ENCODE data around the gene GIPR.

The GIPR gene

GRCh38 chr19:45729800-45730290 lies 61.8 kb downstream of the GIPR start:
- DNase-seq (ENCODE audit: low read depth): no peak
- no peak for TF ChIP-seq CTCF (conservative IDR thresholded peaks at IDR 0.05; ENCODE audit: low read depth, low read length)
- peak overlapping the region; percentile 95 for H3K4me3 ChIP-seq (ENCODE audit: low read length)

- TF ChIP-seq CTCF (conservative IDR thresholded peaks at IDR 0.05; ENCODE audit: low read depth, low read length): peak; percentile 35
Measured at GRCh38 chr19:45730368-45731288, 62.6 kb downstream of the GIPR start, which contains the start of gene FBXO46. FBXO46 (minus strand) TSS chr19:45730896; CDS start chr19:45713495, 17,401 bp downstream.

More at GRCh38 chr19:45730368-45731288, 62.6 kb downstream of the GIPR start, which contains the start of gene FBXO46:
- peak within 1 kb of the TSS; percentile 95 for H3K4me3 ChIP-seq (ENCODE audit: low read length)
- peak; percentile 94 for DNase-seq (ENCODE audit: low read depth)
